ENCODE data around the gene FEZ2. TPM values are rescaled to one million over a fixed set of nuclear protein-coding genes. Genes with fewer than 3 reads are reported as not detected.
A peak's percentile ranks its signal among the peaks of the same experiment; 100 is the strongest.

FEZ2 gene, protein sequence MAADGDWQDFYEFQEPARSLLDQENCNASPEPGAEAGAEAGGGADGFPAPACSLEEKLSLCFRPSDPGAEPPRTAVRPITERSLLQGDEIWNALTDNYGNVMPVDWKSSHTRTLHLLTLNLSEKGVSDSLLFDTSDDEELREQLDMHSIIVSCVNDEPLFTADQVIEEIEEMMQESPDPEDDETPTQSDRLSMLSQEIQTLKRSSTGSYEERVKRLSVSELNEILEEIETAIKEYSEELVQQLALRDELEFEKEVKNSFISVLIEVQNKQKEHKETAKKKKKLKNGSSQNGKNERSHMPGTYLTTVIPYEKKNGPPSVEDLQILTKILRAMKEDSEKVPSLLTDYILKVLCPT
- 10 to 100 TPM; 27.9 to 66.6 (median 39.7) TPM for total RNA-seq

DNA sequence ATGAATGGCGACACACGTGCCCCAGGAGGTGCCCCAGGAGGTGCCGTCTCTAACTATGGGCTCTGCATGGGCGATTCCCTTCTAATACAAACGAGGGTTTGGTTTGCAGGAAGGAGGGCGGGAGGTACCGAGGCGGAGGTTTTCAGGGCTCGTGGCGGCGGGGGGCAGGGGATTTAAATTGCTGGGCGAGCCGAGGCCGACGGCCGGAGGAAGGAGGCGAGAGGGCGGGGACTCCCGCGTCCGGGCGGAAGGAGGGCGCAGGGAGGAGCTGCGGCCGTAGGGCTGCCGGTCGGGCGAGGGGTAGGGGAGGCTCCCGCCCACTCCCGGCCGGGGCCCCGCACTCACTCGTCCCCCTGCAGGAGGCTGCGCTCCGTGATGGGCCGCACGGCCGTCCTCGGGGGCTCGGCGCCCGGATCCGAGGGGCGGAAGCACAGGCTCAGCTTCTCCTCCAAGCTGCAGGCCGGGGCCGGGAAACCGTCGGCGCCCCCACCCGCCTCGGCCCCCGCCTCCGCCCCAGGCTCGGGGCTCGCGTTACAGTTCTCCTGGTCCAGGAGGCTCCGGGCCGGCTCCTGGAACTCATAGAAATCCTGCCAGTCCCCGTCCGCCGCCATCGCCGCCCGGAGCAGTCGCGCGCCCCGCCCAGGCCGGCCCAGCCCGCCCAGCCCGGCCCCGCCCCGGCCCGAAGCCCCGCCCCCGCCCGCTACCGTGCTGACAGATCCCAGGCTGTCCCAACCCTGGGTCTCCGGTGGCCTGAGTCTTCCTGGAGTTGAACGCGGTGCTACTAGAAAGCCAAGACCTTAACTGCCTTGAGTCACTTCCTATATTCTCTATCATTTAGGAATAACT lies at the start of gene FEZ2:
TSS of gene FEZ2 (minus strand) at position 637 of the 846 bp plus-strand sequence. CDS start at position 611, 26 bp downstream.
- peak within 1 kb of the TSS; percentile 94 to 98 for H3K27ac ChIP-seq
- no peaks in the 10 kb centered on the region for H3K36me3 ChIP-seq
- intact Hi-C loops (cut with DNase I; ENCODE audit: low total_unique reads): no loop called here
- H3K4me1 ChIP-seq: peaks cover 7 to 15% of the 10 kb centered on the region in 2 donors
- peak within 1 kb of the TSS; percentile 90 to 99 for H3K4me3 ChIP-seq
- peak in 1 of 2 donors; percentile 35 for TF ChIP-seq POLR2A (IDR thresholded peaks at IDR 0.05)
- TF ChIP-seq, protein P1, sequence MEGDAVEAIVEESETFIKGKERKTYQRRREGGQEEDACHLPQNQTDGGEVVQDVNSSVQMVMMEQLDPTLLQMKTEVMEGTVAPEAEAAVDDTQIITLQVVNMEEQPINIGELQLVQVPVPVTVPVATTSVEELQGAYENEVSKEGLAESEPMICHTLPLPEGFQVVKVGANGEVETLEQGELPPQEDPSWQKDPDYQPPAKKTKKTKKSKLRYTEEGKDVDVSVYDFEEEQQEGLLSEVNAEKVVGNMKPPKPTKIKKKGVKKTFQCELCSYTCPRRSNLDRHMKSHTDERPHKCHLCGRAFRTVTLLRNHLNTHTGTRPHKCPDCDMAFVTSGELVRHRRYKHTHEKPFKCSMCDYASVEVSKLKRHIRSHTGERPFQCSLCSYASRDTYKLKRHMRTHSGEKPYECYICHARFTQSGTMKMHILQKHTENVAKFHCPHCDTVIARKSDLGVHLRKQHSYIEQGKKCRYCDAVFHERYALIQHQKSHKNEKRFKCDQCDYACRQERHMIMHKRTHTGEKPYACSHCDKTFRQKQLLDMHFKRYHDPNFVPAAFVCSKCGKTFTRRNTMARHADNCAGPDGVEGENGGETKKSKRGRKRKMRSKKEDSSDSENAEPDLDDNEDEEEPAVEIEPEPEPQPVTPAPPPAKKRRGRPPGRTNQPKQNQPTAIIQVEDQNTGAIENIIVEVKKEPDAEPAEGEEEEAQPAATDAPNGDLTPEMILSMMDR (IDR thresholded peaks at IDR 0.05): no peak
- peak; percentile 68 to 75 for DNase-seq
- no peaks in the 10 kb centered on the region for H3K27me3 ChIP-seq
- H3K9me3 ChIP-seq: no peaks in the 10 kb centered on the region

DNA sequence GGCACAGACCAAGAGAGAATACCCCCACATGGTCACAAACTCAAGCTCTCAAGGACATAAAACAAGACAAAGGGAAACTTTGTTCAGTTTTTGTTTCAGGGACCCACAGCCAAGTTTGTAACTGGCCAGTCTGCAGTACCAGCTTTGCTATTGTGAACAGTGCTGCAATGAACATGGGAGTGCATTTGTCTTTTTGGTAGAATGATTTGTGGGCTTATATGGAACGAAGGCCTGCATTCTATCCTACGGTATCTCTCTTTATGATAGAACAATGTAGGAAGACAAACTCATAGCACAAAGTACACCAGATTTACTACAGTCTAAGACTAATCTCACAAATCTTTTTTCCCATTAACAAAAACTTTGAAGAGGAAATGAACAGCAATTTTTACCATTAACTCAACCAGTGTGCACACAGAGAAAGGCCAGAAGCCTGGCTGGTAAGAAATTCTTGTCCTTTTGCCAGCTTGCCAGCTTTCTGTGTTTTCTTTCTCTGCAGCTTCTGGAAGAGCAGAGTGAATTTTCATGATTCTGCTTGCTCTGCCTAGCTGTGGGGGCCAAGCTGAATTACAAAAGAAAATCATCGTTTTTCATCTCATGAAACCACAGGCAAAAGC lies 37.1 kb upstream of the FEZ2 start:
- Histone ChIP-seq H3K36me3 (no peaks in the 10 kb centered on the region), H3K27me3 (no peaks in the 10 kb centered on the region), H3K4me1 (no peaks in the 10 kb centered on the region), H3K9me3 (no peaks in the 10 kb centered on the region), H3K4me3 (no peak overlapping the region), H3K27ac (no peak overlapping the region)
- intact Hi-C loops (cut with DNase I; ENCODE audit: low total_unique reads): no loop called here
- DNase-seq: no peak
- TF ChIP-seq POLR2A (IDR thresholded peaks at IDR 0.05): no peak
- TF ChIP-seq, protein P1 (IDR thresholded peaks at IDR 0.05): no peak

DNA sequence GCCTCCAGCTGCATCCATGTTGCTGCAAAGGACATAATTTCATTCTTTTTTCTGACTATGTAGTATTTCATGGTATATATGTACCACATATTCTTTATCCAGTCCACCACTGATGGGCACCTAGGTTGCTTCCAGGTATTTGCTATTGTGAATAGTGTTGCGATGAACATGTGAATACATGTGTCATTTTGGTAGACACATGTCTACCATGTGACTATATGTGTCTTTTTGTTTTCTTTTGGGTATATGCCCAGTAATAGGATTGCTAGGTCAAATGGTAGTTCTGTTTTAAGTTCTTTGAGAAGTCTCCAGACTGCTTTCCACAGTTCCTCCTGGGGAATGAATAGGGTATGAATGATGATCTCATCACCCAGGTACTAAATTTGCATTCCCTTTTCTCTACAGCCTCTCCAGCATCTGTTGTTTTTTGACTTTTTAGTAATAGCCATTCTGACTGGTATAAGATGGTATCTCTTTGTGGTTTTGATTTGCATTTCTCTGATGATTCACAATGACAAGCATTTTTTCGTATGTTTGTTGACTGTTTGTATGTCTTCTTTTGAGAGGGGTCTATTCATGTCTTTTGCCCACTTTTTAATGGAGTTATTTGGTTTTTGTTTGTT lies 35.6 kb upstream of the FEZ2 start:
- Histone ChIP-seq H3K27me3 (no peaks in the 10 kb centered on the region), H3K27ac (no peak overlapping the region), H3K4me1 (no peaks in the 10 kb centered on the region), H3K4me3 (no peak overlapping the region), H3K9me3 (no peaks in the 10 kb centered on the region), H3K36me3 (no peaks in the 10 kb centered on the region)
- intact Hi-C loops (cut with DNase I; ENCODE audit: low total_unique reads): no loop called here
- TF ChIP-seq, protein P1 (IDR thresholded peaks at IDR 0.05): no peak
- no peak for TF ChIP-seq POLR2A (IDR thresholded peaks at IDR 0.05)
- DNase-seq: no peak

DNA sequence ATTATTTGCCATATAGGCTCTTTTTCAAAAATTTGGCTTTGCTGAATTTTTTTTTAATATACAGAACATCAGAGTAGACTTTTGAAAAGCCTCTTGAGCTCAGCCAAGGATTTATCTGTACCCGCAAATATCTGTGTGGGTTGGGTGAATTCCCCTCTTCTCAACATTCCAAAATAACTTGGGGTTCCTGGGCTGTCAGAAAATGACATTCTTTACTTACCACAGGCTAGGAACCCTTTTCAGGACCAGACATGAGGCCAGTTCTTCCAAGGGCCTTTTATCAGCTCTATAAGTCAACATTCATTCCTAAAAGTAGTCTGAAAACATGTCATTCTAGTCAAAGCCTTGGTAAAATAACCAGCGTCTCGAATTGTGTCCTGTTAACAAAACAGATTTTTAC lies 28.8 kb upstream of the FEZ2 start:
- intact Hi-C loops (cut with DNase I; ENCODE audit: low total_unique reads): no loop called here
- Histone ChIP-seq H3K4me1 (no peaks in the 10 kb centered on the region), H3K4me3 (no peak overlapping the region), H3K27me3 (no peaks in the 10 kb centered on the region), H3K9me3 (no peaks in the 10 kb centered on the region), H3K36me3 (no peaks in the 10 kb centered on the region), H3K27ac (no peak overlapping the region)
- TF ChIP-seq POLR2A (IDR thresholded peaks at IDR 0.05): no peak
- TF ChIP-seq, protein P1 (IDR thresholded peaks at IDR 0.05): no peak
- no peak for DNase-seq
